Right lobe of liver (tissue), 4 donors: ENCODE results near the gene SFRP5.

ENCODE experiments used
- CTCF ChIP-seq, 4 donors: fragments of 200-600 bp in 3 of 4; fragments of 450-650 bp in 1 of 4; IDR thresholded peaks; one replicate each; pipeline versions ENCODE4 v1.5.1 to v1.8.0; 2016 to 2022; ENCODE audit warnings: antibody characterized with exemption in 4 of 4, mild to moderate bottlenecking in 2 of 4
- POLR2A ChIP-seq: fragments of 450-650 bp; IDR thresholded peaks from one replicate; pipeline ENCODE4 v1.6.1; 2017; ENCODE audit warnings: antibody characterized with exemption, mild to moderate bottlenecking
- donor health status: DM: no; HTN: no; CAD: no.
- donor health status: DM: no; HTN: no; CAD: no.
- donor health status: DM: no; HTN: yes; CAD: no.

- TF ChIP-seq CTCF (IDR thresholded peaks at IDR 0.05), result no peak
- TF ChIP-seq POLR2A, result no peak
These were observed 40.9 kb upstream of the SFRP5 start for GRCh38 chr10:97812696-97813095.
